Measurements from ENCODE around the gene RAB19.
A peak's percentile ranks its signal among the peaks of the same experiment; 100 is the strongest.
"Not testable (repeated sequence)": the region's sequence is repeated elsewhere in the genome, so short reads cannot be mapped to it uniquely, and the experiment has no call there.

The RAB19 gene

DNA sequence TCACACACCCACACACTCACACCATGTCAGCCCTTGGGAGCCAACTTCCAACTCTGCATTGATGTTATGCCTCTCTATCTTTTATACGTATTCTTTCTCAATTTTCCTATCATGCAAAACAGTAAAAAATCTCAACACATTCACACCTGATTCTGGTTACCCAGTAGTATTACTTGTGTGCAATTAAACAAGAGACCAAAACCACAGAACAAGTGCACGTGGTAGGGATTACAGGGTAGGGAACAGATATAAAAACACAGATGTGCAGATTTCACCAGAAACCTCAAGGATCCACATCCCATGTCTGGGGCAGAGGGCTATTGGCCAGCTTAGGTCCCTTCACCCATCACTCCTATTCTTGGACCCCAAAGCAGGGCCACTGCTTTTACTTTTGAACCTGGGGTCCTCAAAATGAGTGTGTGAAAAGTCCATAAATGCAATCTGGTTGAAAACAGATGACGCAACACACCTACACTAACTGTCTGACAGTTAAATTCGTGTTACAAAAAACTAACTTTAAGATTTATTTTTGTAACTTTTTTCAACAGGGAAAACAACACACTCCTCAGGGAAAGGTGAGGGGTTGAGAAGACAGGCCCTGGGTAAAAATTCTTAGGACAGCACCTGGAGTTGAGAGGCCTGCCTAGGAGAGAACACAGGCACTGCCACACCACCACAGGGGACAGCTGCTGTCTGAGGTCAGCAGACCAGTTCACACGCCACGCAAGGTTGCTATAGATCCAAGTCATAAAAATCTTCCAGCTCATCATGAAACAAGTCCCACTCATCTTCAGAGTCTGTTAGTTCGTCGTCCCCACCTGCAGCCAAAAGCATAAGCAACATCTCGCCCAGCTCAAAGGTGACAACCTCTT, 50.2 kb downstream of the RAB19 start:
- not testable (repeated sequence) for DNase-seq (ENCODE audit: low spot score)

DNA sequence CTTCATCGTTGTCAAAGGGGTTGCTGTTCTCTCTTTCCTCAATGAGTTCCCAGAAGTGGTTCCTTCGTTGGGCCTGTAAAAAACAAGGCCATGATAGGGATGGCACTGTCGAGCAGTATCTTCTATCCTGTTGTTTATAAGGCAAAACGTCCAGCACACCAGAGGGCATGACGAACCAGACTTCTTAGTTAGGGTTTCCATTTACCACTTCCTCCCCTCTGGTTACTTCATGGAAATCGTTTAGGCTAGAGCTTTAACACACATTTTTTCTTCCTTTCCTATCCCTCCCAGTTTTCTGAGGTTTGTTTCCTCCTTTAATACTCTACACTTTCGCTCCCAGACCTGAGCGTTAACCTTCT, 50.8 kb downstream of the RAB19 start:
- DNase-seq (ENCODE audit: low spot score), result no peak

- no peak for DNase-seq (ENCODE audit: low spot score)
Measured at GRCh38 chr7:140455743-140456142, 51.9 kb downstream of the RAB19 start.

GRCh38 chr7:140456551-140457051, 52.7 kb downstream of the RAB19 start:
- no peak for DNase-seq (ENCODE audit: low spot score)

- DNase-seq (ENCODE audit: low spot score), result no peak
Measured at GRCh38 chr7:140458201-140458600, 54.3 kb downstream of the RAB19 start.

DNA sequence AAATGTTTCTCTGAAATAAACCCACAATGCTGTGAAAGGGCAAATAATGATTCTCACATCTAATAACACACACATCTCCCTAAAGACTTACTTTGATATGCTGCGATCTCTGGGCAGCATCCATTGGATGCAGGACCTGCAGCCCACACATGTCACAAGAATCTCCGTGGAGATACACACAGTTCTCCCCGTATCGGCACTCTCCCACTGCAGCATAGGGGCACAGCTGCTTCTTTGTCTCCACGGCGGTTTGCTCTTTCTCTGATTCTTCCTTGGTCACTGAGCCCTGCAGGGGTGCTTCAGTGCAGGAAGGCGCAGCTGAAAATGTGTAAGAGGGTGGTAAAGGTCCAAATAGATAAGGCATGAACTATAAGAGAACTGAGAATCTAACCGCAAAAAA, 55.1 kb downstream of the RAB19 start:
- DNase-seq (ENCODE audit: low spot score), result no peak

DNA sequence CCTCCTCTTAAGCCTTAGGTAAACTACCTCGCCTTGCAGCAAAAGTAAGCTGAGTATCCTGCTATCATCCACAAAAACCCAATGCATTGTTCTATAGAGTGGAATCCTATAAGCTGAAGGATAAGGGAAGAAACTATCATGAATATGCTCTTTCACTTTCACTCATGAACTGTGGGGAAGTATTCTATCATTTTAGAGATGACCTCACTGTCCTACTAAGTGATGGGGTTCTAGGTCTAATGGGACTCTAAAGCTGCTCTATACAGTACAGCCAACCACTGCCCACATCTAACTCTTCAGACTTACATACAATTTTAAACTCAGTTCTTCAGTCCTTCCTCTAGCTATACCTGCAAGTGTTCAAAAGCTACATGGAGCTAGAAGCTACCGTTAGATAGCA, 59.3 kb downstream of the RAB19 start:
- no peak for DNase-seq (ENCODE audit: low spot score)

DNA sequence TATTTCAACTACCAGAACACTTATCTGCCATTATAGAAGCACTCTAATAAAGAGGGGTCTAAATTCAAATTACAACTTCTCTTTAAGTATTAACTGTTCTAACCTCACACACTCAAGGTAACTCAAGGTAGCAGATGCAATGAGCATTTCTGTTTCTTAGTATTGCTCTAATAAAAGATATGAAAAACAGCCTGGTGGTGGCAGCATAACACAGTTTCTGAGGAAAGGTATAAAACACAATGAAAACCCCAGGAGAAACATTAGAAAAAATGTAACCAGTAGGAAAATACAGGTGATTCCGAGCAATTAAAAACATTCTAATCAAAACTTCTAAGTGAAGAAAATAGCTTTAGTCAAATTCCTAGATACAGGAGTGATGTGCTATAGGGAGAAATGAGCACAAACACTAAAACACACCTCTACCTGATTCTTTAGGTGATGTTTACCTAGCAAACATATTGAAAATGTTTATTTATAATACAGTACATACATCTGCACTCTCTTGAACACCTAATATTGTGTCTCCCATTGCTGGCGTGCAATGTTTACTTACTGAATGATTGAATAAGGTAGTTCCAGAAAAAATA, 72.0 kb downstream of the RAB19 start:
- DNase-seq (ENCODE audit: low spot score), result peak; percentile 81

DNA sequence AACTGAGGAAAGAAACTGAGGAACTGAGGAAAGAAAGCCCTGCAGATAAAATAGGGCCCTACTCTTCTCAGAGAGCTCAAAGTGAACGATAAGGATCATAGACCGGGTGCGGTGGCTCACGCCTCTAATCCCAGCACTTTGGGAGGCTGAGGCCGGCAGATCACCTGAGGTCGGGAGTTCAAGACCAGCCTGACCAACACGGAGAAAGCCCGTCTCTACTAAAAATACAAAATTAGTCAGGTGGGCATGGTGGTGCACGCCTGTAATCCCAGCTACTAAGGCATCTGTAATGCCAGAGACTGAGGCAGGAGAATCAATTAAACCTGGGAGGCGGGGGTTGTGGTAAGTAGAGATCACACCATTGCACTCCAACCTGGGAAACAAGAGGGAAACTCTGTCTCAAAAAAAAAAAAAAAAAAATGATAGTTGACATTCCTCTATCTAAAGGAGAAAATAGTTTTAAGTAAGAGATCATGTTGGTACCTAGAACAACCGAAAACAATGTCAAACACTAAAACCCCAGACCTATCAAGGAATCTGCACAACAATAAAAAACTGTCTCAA, 72.9 kb downstream of the RAB19 start:
- DNase-seq (ENCODE audit: low spot score), result no peak
